K562 (cell line): Measurements from ENCODE around the gene SPATS1. TPM values are rescaled to one million over a fixed set of nuclear protein-coding genes. Genes with fewer than 3 reads are reported as not detected.

ENCODE experiments used
- BCLAF1 ChIP-seq, 2 experiments: fragments of 450-650 bp in 1 of 2; IDR thresholded peaks; 2 replicates each; pipeline ENCODE4 v1.6.1; 2011 to 2017; ENCODE audit warnings: low read depth in 2 of 2, antibody characterized with exemption in 1 of 2, borderline replicate concordance in 1 of 2, low read length in 1 of 2, mild to moderate bottlenecking in 1 of 2, mixed read lengths in 1 of 2; ENCODE audit not compliant: control insufficient read depth in 1 of 2
- CEBPB ChIP-seq: fragments of 450-650 bp; IDR thresholded peaks from 2 replicates; pipeline ENCODE4 v1.6.1; 2016; ENCODE audit warnings: missing genetic modification characterization, missing compliant biosample characterization
- E2F6 ChIP-seq, 2 experiments: IDR thresholded peaks; 2 replicates each; pipeline ENCODE4 v1.6.1; 2011; ENCODE audit warnings: borderline replicate concordance in 1 of 2, control low read depth in 1 of 2, low read depth in 1 of 2, low read length in 1 of 2, mild to moderate bottlenecking in 1 of 2, mixed read lengths in 1 of 2, moderate library complexity in 1 of 2; ENCODE audit not compliant: insufficient read depth in 1 of 2, insufficient read length in 1 of 2, poor library complexity in 1 of 2, severe bottlenecking in 1 of 2; ENCODE audit errors: extremely low read depth in 1 of 2
- FOXM1 ChIP-seq, 2 experiments: fragments of 450-650 bp in 1 of 2; sonication (generic) in 1 of 2; formaldehyde crosslinking in 1 of 2; IDR thresholded peaks; 2 replicates each; pipeline versions ENCODE4 v1.6.1 to v1.9.0; 2017 to 2022; ENCODE audit warnings: low read depth in 2 of 2, mild to moderate bottlenecking in 2 of 2, missing genetic modification reagents in 1 of 2, moderate library complexity in 1 of 2
- MCM3 ChIP-seq: fragments of 450-650 bp; IDR thresholded peaks from 2 replicates; pipeline ENCODE4 v1.6.1; 2016
- NFATC3 ChIP-seq: fragments of 450-650 bp; IDR thresholded peaks from 2 replicates; pipeline ENCODE4 v1.6.1; 2017; ENCODE audit warnings: mild to moderate bottlenecking
- PATZ1 ChIP-seq: fragments of 250-450 bp; sonication (Bioruptor Pico); IDR thresholded peaks from 2 replicates; pipeline ENCODE4 v1.5.0; 2020; ENCODE audit warnings: mild to moderate bottlenecking, borderline replicate concordance
- PHF21A ChIP-seq: fragments of 450-650 bp; IDR thresholded peaks from 2 replicates; pipeline ENCODE4 v1.6.1; 2017; ENCODE audit warnings: low read depth, borderline replicate concordance
- ZBTB7A ChIP-seq: IDR thresholded peaks from 2 replicates; pipeline ENCODE4 v1.6.1; 2011; ENCODE audit warnings: low read depth, mild to moderate bottlenecking, low read length, moderate library complexity, borderline replicate concordance; ENCODE audit not compliant: control insufficient read depth
- ZC3H4 ChIP-seq: sonication (generic); formaldehyde crosslinking; IDR thresholded peaks from 2 replicates; pipeline ENCODE4 v1.9.0; 2021; ENCODE audit warnings: missing genetic modification reagents, borderline replicate concordance
- ZC3H8 ChIP-seq: fragments of 450-650 bp; IDR thresholded peaks from 2 replicates; pipeline ENCODE4 v1.6.1; 2017
- ZNF197 ChIP-seq: fragments of 200-800 bp; sonication (Bioruptor generic); IDR thresholded peaks from 2 replicates; pipeline ENCODE4 v1.6.1; 2016; ENCODE audit warnings: low read depth, missing genetic modification characterization, missing compliant biosample characterization
- ZNF282 ChIP-seq: sonication (generic); formaldehyde crosslinking; IDR thresholded peaks from 2 replicates; pipeline ENCODE4 v1.8.1; 2023; ENCODE audit warnings: missing genetic modification reagents
- ZNF311 ChIP-seq: fragments of 250-450 bp; sonication (Bioruptor Pico); IDR thresholded peaks from 2 replicates; pipeline ENCODE4 v1.4.0; 2020; ENCODE audit warnings: mild to moderate bottlenecking, moderate library complexity
- ZNF644 ChIP-seq: fragments of 200-800 bp; sonication (Bioruptor generic); IDR thresholded peaks from 2 replicates; pipeline ENCODE4 v1.6.1; 2016; ENCODE audit warnings: low read depth, missing genetic modification characterization, missing compliant biosample characterization
- ZNF668 ChIP-seq: fragments of 250-450 bp; sonication (Bioruptor Pico); IDR thresholded peaks from 2 replicates; pipeline ENCODE4 v1.8.0; 2022; ENCODE audit warnings: mild to moderate bottlenecking, inconsistent platforms
- polyA plus RNA-seq, 8 experiments: library from polyadenylated mRNA; depleted of rRNA in 4 of 8; stranded (reverse) in 5 of 8; unstranded in 3 of 8; fragments of >200 nt; fragmentation: Nextera tagmentation in 2 of 8; fragmentation: Illumina TruSeq in 1 of 8; extraction: Ambion mirVana in 2 of 8; extraction: Trizol in 1 of 8; gene quantifications; 2 replicates each; pipeline versions ENCODE4 v1.2.1 to v1.2.3, GENCODE V29; 2011 to 2014; ENCODE audit warnings: inconsistent platforms in 1 of 8, missing spikeins in 1 of 8
- total RNA-seq, 7 experiments: library from RNA; depleted of rRNA in 6 of 7; stranded (reverse); fragments of >200 nt in 6 of 7; fragmentation: Illumina TruSeq in 2 of 7; extraction: Trizol in 2 of 7; gene quantifications; 2 replicates each; pipeline versions ENCODE4 v1.2.1 to v1.2.3, GENCODE V29; 2011 to 2021; ENCODE audit warnings: low replicate concordance in 1 of 7

SPATS1 gene
- total and polyA plus RNA-seq, 9 of the 15 experiments (the other 6 are each of a cell fraction or from before 2014, with no cell fraction given): not detected

DNA sequence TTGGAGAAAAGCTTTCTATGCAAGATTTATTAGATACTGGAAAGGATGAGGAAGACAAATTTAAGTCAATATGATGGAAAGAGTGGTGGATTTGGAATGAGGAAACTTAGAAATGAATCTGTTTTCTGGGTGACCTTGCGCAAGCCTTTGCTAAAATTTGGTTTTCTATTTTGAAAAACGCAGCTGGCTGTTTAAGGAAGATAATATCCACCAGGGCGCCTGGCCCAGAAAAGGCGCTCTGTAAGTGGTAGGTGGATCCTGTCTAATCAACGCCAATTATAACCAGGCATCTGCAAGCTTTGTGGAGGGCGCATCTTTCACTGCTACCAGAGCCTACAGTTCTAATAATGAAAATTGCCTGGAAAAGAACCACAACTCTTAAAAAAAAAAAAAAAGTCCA lies 398 bp upstream of the SPATS1 start (continued):
- TF ChIP-seq PATZ1 (CRISPR knock-in tag): no peak
- no peak for TF ChIP-seq ZNF197 (CRISPR knock-in tag)
- TF ChIP-seq ZC3H4 (CRISPR knock-in tag): no peak
- TF ChIP-seq E2F6 (IDR thresholded peaks at IDR 0.05; ENCODE audit: borderline replicate concordance in 1 of 2, extremely low read depth in 1 of 2, insufficient read depth in 1 of 2, insufficient read length in 1 of 2, low read depth in 1 of 2, low read length in 1 of 2, poor library complexity in 1 of 2, severe bottlenecking in 1 of 2): no peak
- no peak for TF ChIP-seq ZBTB7A
- no peak for TF ChIP-seq ZNF282 (CRISPR knock-in tag)
- no peak for TF ChIP-seq ZNF644 (tag)
- TF ChIP-seq PHF21A: no peak
- no peak for TF ChIP-seq MCM3
- TF ChIP-seq ZNF311 (CRISPR knock-in tag): no peak
- TF ChIP-seq BCLAF1 (IDR thresholded peaks at IDR 0.05; ENCODE audit: borderline replicate concordance in 1 of 2, control insufficient read depth in 1 of 2, low read depth in 2 of 2, low read length in 1 of 2): no peak
- no peak for TF ChIP-seq ZNF668 (CRISPR knock-in tag)
- TF ChIP-seq ZC3H8: no peak
- TF ChIP-seq CEBPB: peak; percentile 91
- no peak for TF ChIP-seq NFATC3
- TF ChIP-seq FOXM1 (IDR thresholded peaks at IDR 0.05; ENCODE audit: low read depth): 0 out of 2 replicates have a peak, but pooled peaks have one; percentile 33
- TF ChIP-seq FOXM1 (CRISPR knock-in tag; IDR thresholded peaks at IDR 0.05; ENCODE audit: low read depth): no peak
